ENCODE results near the gene ERC2. TPM values are rescaled to one million over a fixed set of nuclear protein-coding genes. Genes with fewer than 3 reads are reported as not detected.

Gene ERC2
- polyA plus RNA-seq, 3 donors, result not detected

GRCh38 chr3:55731741-55732140, 736.5 kb downstream of the ERC2 start:
- Mint-ChIP-seq H3K4me1 (peaks cover 5% of the 10 kb centered on the region), H3K27me3 (ENCODE audit: low read depth in 3 of 3) (peaks cover 2 to 8% (median 7%) of the 10 kb centered on the region in 3 donors), H3K27ac (no peak overlapping the region), H3K36me3 (no peaks in the 10 kb centered on the region), H3K9me3 (peaks cover 0 to 2% (median 0%) of the 10 kb centered on the region in 7 donors), H3K4me3 (no peak overlapping the region)
- Histone ChIP-seq H3K79me2 (ENCODE audit: insufficient read depth, low read length) (no peaks in the 10 kb centered on the region), H4K20me1 (ENCODE audit: insufficient read depth, low read length) (no peaks in the 10 kb centered on the region), H3K4me1 (ENCODE audit: control insufficient read depth in 1 of 2, insufficient read depth in 2 of 2, low read length in 2 of 2) (peaks cover 0 to 4% of the 10 kb centered on the region in 2 donors), H3K4me2 (replicated peaks; ENCODE audit: extremely low read depth, low read length, poor library complexity, severe bottlenecking) (no peak overlapping the region), H2AFZ (ENCODE audit: insufficient read depth, low read depth, low read length, poor library complexity, severe bottlenecking) (no peak overlapping the region), H3K36me3 (replicated peaks in 1 of 2; ENCODE audit: control insufficient read depth in 1 of 2, insufficient read depth in 2 of 2, low read length in 2 of 2) (no peaks in the 10 kb centered on the region), H3K27ac (ENCODE audit: low read depth in 1 of 2, low read length in 2 of 2) (no peak overlapping the region), H3K4me3 (replicated peaks in 1 of 3; ENCODE audit: low read depth in 2 of 3, low read length in 3 of 3) (no peak overlapping the region), H3K9ac (ENCODE audit: insufficient read depth, low read length, poor library complexity, severe bottlenecking) (no peak overlapping the region), H3K27me3 (ENCODE audit: control insufficient read depth in 2 of 2, insufficient read depth in 2 of 2, low read length in 2 of 2) (no peaks in the 10 kb centered on the region), H3K9me3 (replicated peaks in 1 of 2; ENCODE audit: control insufficient read depth in 1 of 2, insufficient read depth in 1 of 2, low read length in 2 of 2) (no peaks in the 10 kb centered on the region)
- no peak for TF ChIP-seq CTCF (IDR thresholded peaks at IDR 0.05)
- intact Hi-C loops (cut with micrococcal nuclease), result no loop called here
- no CpG with 5 or more reads among the region's 3 CpGs for WGBS (ENCODE audit: insufficient coverage)
- DNase-seq, result no peak

- H3K27ac Mint-ChIP-seq, result no peak overlapping the region
- peaks cover 0 to 8% of the 10 kb centered on the region in 2 donors for H3K27me3 ChIP-seq (ENCODE audit: control insufficient read depth in 2 of 2, insufficient read depth in 2 of 2, low read length in 2 of 2)
- H3K4me1 ChIP-seq (ENCODE audit: control insufficient read depth in 1 of 2, insufficient read depth in 2 of 2, low read length in 2 of 2), result no peaks in the 10 kb centered on the region
- H3K9me3 Mint-ChIP-seq, result peaks cover 0 to 2% (median 0%) of the 10 kb centered on the region in 7 donors
- no peaks in the 10 kb centered on the region for H3K9me3 ChIP-seq (replicated peaks in 1 of 2; ENCODE audit: control insufficient read depth in 1 of 2, insufficient read depth in 1 of 2, low read length in 2 of 2)
- no peak overlapping the region for H3K4me2 ChIP-seq (replicated peaks; ENCODE audit: extremely low read depth, low read length, poor library complexity, severe bottlenecking)
- no peaks in the 10 kb centered on the region for H4K20me1 ChIP-seq (ENCODE audit: insufficient read depth, low read length)
- no peaks in the 10 kb centered on the region for H3K79me2 ChIP-seq (ENCODE audit: insufficient read depth, low read length)
- no peaks in the 10 kb centered on the region for H3K36me3 ChIP-seq (replicated peaks in 1 of 2; ENCODE audit: control insufficient read depth in 1 of 2, insufficient read depth in 2 of 2, low read length in 2 of 2)
- no CpG with 5 or more reads among the region's 7 CpGs for WGBS (ENCODE audit: insufficient coverage)
- H2AFZ ChIP-seq (ENCODE audit: insufficient read depth, low read depth, low read length, poor library complexity, severe bottlenecking), result no peak overlapping the region
- intact Hi-C loops (cut with micrococcal nuclease), result no loop called here
- no peak for DNase-seq
- H3K4me3 Mint-ChIP-seq, result no peak overlapping the region
- no peak overlapping the region for H3K4me3 ChIP-seq (replicated peaks in 1 of 3; ENCODE audit: low read depth in 2 of 3, low read length in 3 of 3)
- H3K4me1 Mint-ChIP-seq, result no peaks in the 10 kb centered on the region
- peaks cover 5 to 10% (median 6%) of the 10 kb centered on the region in 3 donors for H3K27me3 Mint-ChIP-seq (ENCODE audit: low read depth in 3 of 3)
- H3K9ac ChIP-seq (ENCODE audit: insufficient read depth, low read length, poor library complexity, severe bottlenecking), result no peak overlapping the region
- no peak overlapping the region for H3K27ac ChIP-seq (ENCODE audit: low read depth in 1 of 2, low read length in 2 of 2)
- no peak for TF ChIP-seq CTCF (IDR thresholded peaks at IDR 0.05)
- H3K36me3 Mint-ChIP-seq, result no peaks in the 10 kb centered on the region
Measured at GRCh38 chr3:55729546-55729945, 738.7 kb downstream of the ERC2 start.

All from CD14-positive monocyte (primary cell).